Tibial nerve (tissue), 4 donors: ENCODE measurements around the gene NMT1.

Experiments
- CTCF ChIP-seq, 5 experiments: fragments of 200-600 bp in 3 of 5; fragments of 450-650 bp in 2 of 5; sonication (generic) in 3 of 5; IDR thresholded peaks; one replicate each; pipeline ENCODE4 v1.5.1; 2016 to 2019; ENCODE audit warnings: antibody characterized with exemption in 5 of 5, mild to moderate bottlenecking in 3 of 5, moderate library complexity in 2 of 5
- EP300 ChIP-seq, 2 donors: sonication (generic); formaldehyde crosslinking; IDR thresholded peaks; one replicate each; pipeline ENCODE4 v1.6.1; 2017; ENCODE audit warnings: antibody characterized with exemption in 2 of 2, mild to moderate bottlenecking in 1 of 2
- POLR2A ChIP-seq, 2 donors: fragments of 450-650 bp; IDR thresholded peaks; one replicate each; pipeline ENCODE4 v1.6.1; 2017; ENCODE audit warnings: antibody characterized with exemption in 2 of 2, mild to moderate bottlenecking in 2 of 2, moderate library complexity in 2 of 2

- no peak for TF ChIP-seq POLR2A (IDR thresholded peaks at IDR 0.05)
- no peak for TF ChIP-seq CTCF (IDR thresholded peaks at IDR 0.05)
- TF ChIP-seq EP300 (IDR thresholded peaks at IDR 0.05) = no peak
Observed at GRCh38 chr17:45128331-45128730, 67.2 kb downstream of the NMT1 start.
